Activated CD4-positive, alpha-beta memory T cell treated with anti-CD3 and anti-CD28 coated beads, Interleukin-2, amount 10 ng/mL, durations not matched to agents 7 days and 5 days (primary cell): ENCODE measurements around the gene SPINT2. TPM values are rescaled to one million over a fixed set of nuclear protein-coding genes. Genes with fewer than 3 reads are reported as not detected.
"Not testable (repeated sequence)": the region's sequence is repeated elsewhere in the genome, so short reads cannot be mapped to it uniquely, and the experiment has no call there.

Experiments used
- CTCF ChIA-PET: fragments of 350-600 bp; sonication (Branson Sonifier 250); formaldehyde crosslinking; loops from one replicate; lab custom pipeline; 2021; ENCODE audit warnings: antibody characterized with exemption, inconsistent platforms; lab: Charles Lee
- POLR2A ChIA-PET: fragments of 350-600 bp; sonication (Branson Sonifier 250); formaldehyde crosslinking; loops from one replicate; lab custom pipeline; 2021; ENCODE audit warnings: antibody characterized with exemption; lab: Charles Lee
- DNase-seq: peaks from one replicate; pipeline ENCODE4 v3.0.0-alpha.2; 2020
- H3K27ac Mint-ChIP-seq: one replicate; pipeline ENCODE4 v1.8.0; 2021; ENCODE audit warnings: mild to moderate bottlenecking, mixed read lengths
- H3K27me3 Mint-ChIP-seq: one replicate; pipeline ENCODE4 v1.8.0; 2021; ENCODE audit warnings: mixed read lengths
- H3K36me3 Mint-ChIP-seq: one replicate; pipeline ENCODE4 v1.8.0; 2021; ENCODE audit warnings: low read depth, mixed read lengths
- H3K4me1 Mint-ChIP-seq: one replicate; pipeline ENCODE4 v1.8.0; 2021; ENCODE audit warnings: mixed read lengths
- H3K4me3 Mint-ChIP-seq: one replicate; pipeline ENCODE4 v1.8.0; 2021; ENCODE audit warnings: mild to moderate bottlenecking, mixed read lengths
- H3K9me3 Mint-ChIP-seq: one replicate; pipeline ENCODE4 v1.8.0; 2021; ENCODE audit warnings: mixed read lengths
- total RNA-seq, 2 experiments: library from RNA; stranded (reverse); gene quantifications; one replicate each; pipeline ENCODE4 v1.2.3, GENCODE V29; 2021

Gene SPINT2
- total RNA-seq, 2 experiments from 2014 or later: 7.3 to 8.0 TPM

- Mint-ChIP-seq H3K9me3 (no peaks in the 10 kb centered on the region), H3K36me3 (peaks cover 6% of the 10 kb centered on the region), H3K4me3 (no peak overlapping the region), H3K4me1 (peaks cover 17% of the 10 kb centered on the region), H3K27ac (no peak overlapping the region), H3K27me3 (peaks cover 59% of the 10 kb centered on the region)
- CTCF ChIA-PET: interaction anchor here (1.1 kb wide), 1 partner anchor 325 kb away, joined by 3 read pairs; no protein-coding TSS in a partner anchor
- POLR2A ChIA-PET: no interaction called here
- no peak for DNase-seq
Measured at GRCh38 chr19:38228005-38228377, 36.4 kb upstream of the SPINT2 start.

- Mint-ChIP-seq H3K9me3 (no peaks in the 10 kb centered on the region), H3K27ac (no peak overlapping the region), H3K4me3 (peak overlapping the region; percentile 39), H3K36me3 (peaks cover 3% of the 10 kb centered on the region), H3K4me1 (peaks cover 11% of the 10 kb centered on the region), H3K27me3 (peaks cover 53% of the 10 kb centered on the region)
- DNase-seq: no peak
- ChIA-PET POLR2A (no interaction called here), CTCF (no interaction called here)
Measured at GRCh38 chr19:38228491-38229439, 35.6 kb upstream of the SPINT2 start.

- no peaks in the 10 kb centered on the region for H3K36me3 Mint-ChIP-seq
- H3K9me3 Mint-ChIP-seq: no peaks in the 10 kb centered on the region
- H3K27me3 Mint-ChIP-seq: peaks cover 47% of the 10 kb centered on the region
- no peak overlapping the region for H3K27ac Mint-ChIP-seq
- ChIA-PET POLR2A (no interaction called here), CTCF (interaction anchor here (6.3 kb wide), 1 partner anchor 14 kb away, joined by 32 read pairs; no protein-coding TSS in a partner anchor)
- no peak overlapping the region for H3K4me3 Mint-ChIP-seq
- DNase-seq: peak; percentile 67
- H3K4me1 Mint-ChIP-seq: peaks cover 7% of the 10 kb centered on the region
Measured at GRCh38 chr19:38229585-38230073, 34.7 kb upstream of the SPINT2 start.

GRCh38 chr19:38230506-38231133 lies 33.8 kb upstream of the SPINT2 start:
- H3K36me3 Mint-ChIP-seq, H3K4me3 Mint-ChIP-seq, DNase-seq, H3K27ac Mint-ChIP-seq, H3K4me1 Mint-ChIP-seq, H3K9me3 Mint-ChIP-seq: not testable (repeated sequence)
- peaks cover 43% of the 10 kb centered on the region for H3K27me3 Mint-ChIP-seq
- ChIA-PET POLR2A (interaction anchor here (1.0 kb wide), 1 partner anchor 144 kb away, joined by 3 read pairs; the partner anchor contains the start of gene PSMD8), CTCF (interaction anchor here (0.7 to 6.3 kb wide), 5 partner anchors 13 to 328 kb away, joined by 3 to 32 read pairs (median 5); partner anchors contain the start of genes CATSPERG and FAM98C)

- H3K4me1 Mint-ChIP-seq: peaks cover 7% of the 10 kb centered on the region
- POLR2A ChIA-PET: interaction anchor here (1.0 kb wide), 1 partner anchor 143 kb away, joined by 3 read pairs; the partner anchor contains the start of gene PSMD8
- H3K36me3 Mint-ChIP-seq: no peaks in the 10 kb centered on the region
- no peak for DNase-seq
- no peak overlapping the region for H3K27ac Mint-ChIP-seq
- no peaks in the 10 kb centered on the region for H3K9me3 Mint-ChIP-seq
- no peak overlapping the region for H3K4me3 Mint-ChIP-seq
- CTCF ChIA-PET: interaction anchor here (1.3 to 6.3 kb wide), 4 partner anchors 11 to 330 kb away, joined by 3 to 32 read pairs (median 6); partner anchors contain the start of genes CATSPERG and FAM98C
- peaks cover 39% of the 10 kb centered on the region for H3K27me3 Mint-ChIP-seq
Measured at GRCh38 chr19:38231918-38232317, 32.5 kb upstream of the SPINT2 start.

- peaks cover 3% of the 10 kb centered on the region for H3K4me1 Mint-ChIP-seq
- H3K27ac Mint-ChIP-seq: no peak overlapping the region
- ChIA-PET CTCF (interaction anchor here (0.6 to 6.3 kb wide), 9 partner anchors 8 to 331 kb away, joined by 3 to 32 read pairs (median 5); partner anchors contain the start of genes CATSPERG and PSMD8), POLR2A (no interaction called here)
- peak; percentile 84 for DNase-seq
- no peak overlapping the region for H3K4me3 Mint-ChIP-seq
- no peaks in the 10 kb centered on the region for H3K9me3 Mint-ChIP-seq
- no peaks in the 10 kb centered on the region for H3K36me3 Mint-ChIP-seq
- H3K27me3 Mint-ChIP-seq: peaks cover 32% of the 10 kb centered on the region
Measured at GRCh38 chr19:38233740-38234251, 30.6 kb upstream of the SPINT2 start.

GRCh38 chr19:38234615-38235014 lies 29.8 kb upstream of the SPINT2 start:
- ChIA-PET CTCF (interaction anchor here (0.6 to 6.3 kb wide), 14 partner anchors 9 to 1251 kb away, joined by 3 to 32 read pairs (median 4); partner anchors contain the start of genes CATSPERG, PSMD8 and SPINT2), POLR2A (no interaction called here)
- Mint-ChIP-seq H3K36me3 (no peaks in the 10 kb centered on the region), H3K4me3 (no peak overlapping the region), H3K9me3 (no peaks in the 10 kb centered on the region), H3K27ac (no peak overlapping the region), H3K4me1 (no peaks in the 10 kb centered on the region), H3K27me3 (peaks cover 29% of the 10 kb centered on the region)
- no peak for DNase-seq

- Mint-ChIP-seq H3K36me3 (no peaks in the 10 kb centered on the region), H3K27ac (no peak overlapping the region), H3K4me3 (no peak overlapping the region), H3K4me1 (peaks cover 5% of the 10 kb centered on the region), H3K27me3 (peaks cover 14% of the 10 kb centered on the region), H3K9me3 (no peaks in the 10 kb centered on the region)
- CTCF ChIA-PET: interaction anchor here (0.7 kb wide), 1 partner anchor 77 kb away, joined by 4 read pairs; no protein-coding TSS in a partner anchor
- DNase-seq: no peak
- POLR2A ChIA-PET: interaction anchor here (1.4 kb wide), 1 partner anchor 86 kb away, joined by 3 read pairs; no protein-coding TSS in a partner anchor
Measured at GRCh38 chr19:38239816-38240215, 24.6 kb upstream of the SPINT2 start.

- no peak overlapping the region for H3K4me3 Mint-ChIP-seq
- CTCF ChIA-PET: interaction anchor here (0.6 to 4.0 kb wide), 14 partner anchors 11 to 1117 kb away, joined by 3 to 48 read pairs (median 6); partner anchors contain the start of genes CATSPERG, FAM98C, KCNK6 and PSMD8
Measured at GRCh38 chr19:38243279-38243673, 21.1 kb upstream of the SPINT2 start.

GRCh38 chr19:38245826-38246498 lies 18.4 kb upstream of the SPINT2 start:
- Mint-ChIP-seq H3K36me3 (no peaks in the 10 kb centered on the region), H3K4me1 (peaks cover 5% of the 10 kb centered on the region), H3K4me3 (no peak overlapping the region), H3K27me3 (no peaks in the 10 kb centered on the region), H3K27ac (no peak overlapping the region), H3K9me3 (no peaks in the 10 kb centered on the region)
- no peak for DNase-seq
- ChIA-PET POLR2A (no interaction called here), CTCF (interaction anchor here (0.8 to 4.0 kb wide), 2 partner anchors 11 to 89 kb away, joined by 3 to 48 read pairs; partner anchors contain the start of gene CATSPERG)

More at GRCh38 chr19:38243279-38243673, 21.1 kb upstream of the SPINT2 start:
- H3K4me1 Mint-ChIP-seq: peaks cover 5% of the 10 kb centered on the region
- H3K27me3 Mint-ChIP-seq: peaks cover 3% of the 10 kb centered on the region
- POLR2A ChIA-PET: interaction anchor here (1.0 to 1.2 kb wide), 2 partner anchors 13 to 92 kb away, joined by 3 to 11 read pairs; partner anchors contain the start of genes CATSPERG and PPP1R14A
- H3K9me3 Mint-ChIP-seq: no peaks in the 10 kb centered on the region
- H3K36me3 Mint-ChIP-seq: no peaks in the 10 kb centered on the region
- no peak for DNase-seq
- H3K27ac Mint-ChIP-seq: no peak overlapping the region

- Mint-ChIP-seq H3K27me3 (no peaks in the 10 kb centered on the region), H3K36me3 (no peaks in the 10 kb centered on the region), H3K27ac (no peak overlapping the region), H3K9me3 (no peaks in the 10 kb centered on the region), H3K4me3 (no peak overlapping the region), H3K4me1 (peaks cover 8% of the 10 kb centered on the region)
- CTCF ChIA-PET: interaction anchor here (0.7 to 4.0 kb wide), 2 partner anchors 12 to 88 kb away, joined by 5 to 48 read pairs; partner anchors contain the start of gene CATSPERG
- POLR2A ChIA-PET: no interaction called here
- DNase-seq: no peak
Measured at GRCh38 chr19:38247126-38247525, 17.2 kb upstream of the SPINT2 start.
